ENCODE results near the gene ZSWIM4. TPM values are rescaled to one million over a fixed set of nuclear protein-coding genes. Genes with fewer than 3 reads are reported as not detected.

The ZSWIM4 gene
- total and polyA plus RNA-seq, 2 of the 13 experiments (the other 11 are each of a cell fraction or from before 2014, with no cell fraction given): 0.33 to 0.86 TPM

GRCh38 chr19:13865571-13866462 lies 70.6 kb downstream of the ZSWIM4 start:
- Histone ChIP-seq H3K9me3 (ENCODE audit: low read length) (no peaks in the 10 kb centered on the region), H3K4me3 (replicated peaks in 1 of 3; ENCODE audit: insufficient read depth in 1 of 3, low read depth in 2 of 3, low read length in 3 of 3) (peak overlapping the region; percentile 69 to 71 (median 70)), H3K36me3 (replicated peaks in 1 of 2; ENCODE audit: control insufficient read depth in 1 of 2, insufficient read depth in 2 of 2, low read length in 2 of 2) (no peaks in the 10 kb centered on the region), H3K79me2 (ENCODE audit: insufficient read depth, low read length) (no peaks in the 10 kb centered on the region), H3K27ac (ENCODE audit: extremely low read length, insufficient read depth, low read length) (no peak overlapping the region), H2AFZ (ENCODE audit: low read length) (no peak overlapping the region), H3K27me3 (ENCODE audit: control insufficient read depth in 1 of 2, insufficient read depth in 2 of 2, low read length in 2 of 2) (peaks cover 0 to 9% of the 10 kb centered on the region in 2 experiments; a peak in 1 of 5 replicates), H4K20me1 (ENCODE audit: insufficient read depth, low read length) (no peaks in the 10 kb centered on the region), H3K4me2 (ENCODE audit: low read depth, low read length) (peak overlapping the region; percentile 70), H3K4me1 (ENCODE audit: insufficient read depth, low read length) (peaks cover 34% of the 10 kb centered on the region), H3K9ac (ENCODE audit: insufficient read depth, low read depth, low read length) (peak overlapping the region; percentile 49; the same call in 1 of the 2 replicates)
- CTCF ChIA-PET (ENCODE audit: low intra/inter-chr PET ratio, low total read pairs): no interaction called here
- ATAC-seq (no peak), FAIRE-seq (no peak), DNase-seq (ENCODE audit: low spot score) (no peak)
- no TSS peak for BruUV-seq (replicated peaks)
- POLR2A ChIA-PET: interaction anchor here (1.0 kb wide), 1 partner anchor 7 kb away, joined by 3 read pairs; no protein-coding TSS in a partner anchor
- intact Hi-C loops (cut with micrococcal nuclease; ENCODE audit: unreplicated experiment): no loop called here
- 11% methylated on average over 16 of the region's 82 CpGs for WGBS (ENCODE audit: low lambda C conversion rate)
- in situ Hi-C loops (cut with HindIII; ENCODE audit: extremely low pct_ligation_motif_present, low pct_unique_long_range_greater_than_20kb): no loop called here
- TF ChIP-seq NPAS2 (CRISPR knock-in tag; IDR thresholded peaks at IDR 0.05; ENCODE audit: borderline replicate concordance): no peak
- TF ChIP-seq, protein P1, sequence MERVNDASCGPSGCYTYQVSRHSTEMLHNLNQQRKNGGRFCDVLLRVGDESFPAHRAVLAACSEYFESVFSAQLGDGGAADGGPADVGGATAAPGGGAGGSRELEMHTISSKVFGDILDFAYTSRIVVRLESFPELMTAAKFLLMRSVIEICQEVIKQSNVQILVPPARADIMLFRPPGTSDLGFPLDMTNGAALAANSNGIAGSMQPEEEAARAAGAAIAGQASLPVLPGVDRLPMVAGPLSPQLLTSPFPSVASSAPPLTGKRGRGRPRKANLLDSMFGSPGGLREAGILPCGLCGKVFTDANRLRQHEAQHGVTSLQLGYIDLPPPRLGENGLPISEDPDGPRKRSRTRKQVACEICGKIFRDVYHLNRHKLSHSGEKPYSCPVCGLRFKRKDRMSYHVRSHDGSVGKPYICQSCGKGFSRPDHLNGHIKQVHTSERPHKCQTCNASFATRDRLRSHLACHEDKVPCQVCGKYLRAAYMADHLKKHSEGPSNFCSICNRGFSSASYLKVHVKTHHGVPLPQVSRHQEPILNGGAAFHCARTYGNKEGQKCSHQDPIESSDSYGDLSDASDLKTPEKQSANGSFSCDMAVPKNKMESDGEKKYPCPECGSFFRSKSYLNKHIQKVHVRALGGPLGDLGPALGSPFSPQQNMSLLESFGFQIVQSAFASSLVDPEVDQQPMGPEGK (CRISPR knock-in tag; IDR thresholded peaks at IDR 0.05): peak; percentile 38; the same call in 1 of the 2 replicates
- TF ChIP-seq HNRNPLL (IDR thresholded peaks at IDR 0.05; ENCODE audit: low read depth, low read length, poor library complexity, severe bottlenecking): peak; percentile 32
- TF ChIP-seq ZNF333 (CRISPR knock-in tag; IDR thresholded peaks at IDR 0.05; ENCODE audit: borderline replicate concordance): no peak
- peak; percentile 26; the same call in 1 of the 2 replicates for TF ChIP-seq GABPB1 (CRISPR knock-in tag; IDR thresholded peaks at IDR 0.05)
- TF ChIP-seq POLR2AphosphoS5 (IDR thresholded peaks at IDR 0.05; ENCODE audit: low read depth, low read length): no peak
- no peak for TF ChIP-seq NFIC (IDR thresholded peaks at IDR 0.05; ENCODE audit: low read length)
- peak; percentile 5 for TF ChIP-seq YY1 (IDR thresholded peaks at IDR 0.05; ENCODE audit: insufficient read depth, insufficient replicate concordance, low read depth, low read length)
- 0 out of 2 replicates have a peak, but pooled peaks have one; percentile 18 for TF ChIP-seq ZBTB38 (CRISPR knock-in tag; IDR thresholded peaks at IDR 0.05)
- TF ChIP-seq, protein P2, sequence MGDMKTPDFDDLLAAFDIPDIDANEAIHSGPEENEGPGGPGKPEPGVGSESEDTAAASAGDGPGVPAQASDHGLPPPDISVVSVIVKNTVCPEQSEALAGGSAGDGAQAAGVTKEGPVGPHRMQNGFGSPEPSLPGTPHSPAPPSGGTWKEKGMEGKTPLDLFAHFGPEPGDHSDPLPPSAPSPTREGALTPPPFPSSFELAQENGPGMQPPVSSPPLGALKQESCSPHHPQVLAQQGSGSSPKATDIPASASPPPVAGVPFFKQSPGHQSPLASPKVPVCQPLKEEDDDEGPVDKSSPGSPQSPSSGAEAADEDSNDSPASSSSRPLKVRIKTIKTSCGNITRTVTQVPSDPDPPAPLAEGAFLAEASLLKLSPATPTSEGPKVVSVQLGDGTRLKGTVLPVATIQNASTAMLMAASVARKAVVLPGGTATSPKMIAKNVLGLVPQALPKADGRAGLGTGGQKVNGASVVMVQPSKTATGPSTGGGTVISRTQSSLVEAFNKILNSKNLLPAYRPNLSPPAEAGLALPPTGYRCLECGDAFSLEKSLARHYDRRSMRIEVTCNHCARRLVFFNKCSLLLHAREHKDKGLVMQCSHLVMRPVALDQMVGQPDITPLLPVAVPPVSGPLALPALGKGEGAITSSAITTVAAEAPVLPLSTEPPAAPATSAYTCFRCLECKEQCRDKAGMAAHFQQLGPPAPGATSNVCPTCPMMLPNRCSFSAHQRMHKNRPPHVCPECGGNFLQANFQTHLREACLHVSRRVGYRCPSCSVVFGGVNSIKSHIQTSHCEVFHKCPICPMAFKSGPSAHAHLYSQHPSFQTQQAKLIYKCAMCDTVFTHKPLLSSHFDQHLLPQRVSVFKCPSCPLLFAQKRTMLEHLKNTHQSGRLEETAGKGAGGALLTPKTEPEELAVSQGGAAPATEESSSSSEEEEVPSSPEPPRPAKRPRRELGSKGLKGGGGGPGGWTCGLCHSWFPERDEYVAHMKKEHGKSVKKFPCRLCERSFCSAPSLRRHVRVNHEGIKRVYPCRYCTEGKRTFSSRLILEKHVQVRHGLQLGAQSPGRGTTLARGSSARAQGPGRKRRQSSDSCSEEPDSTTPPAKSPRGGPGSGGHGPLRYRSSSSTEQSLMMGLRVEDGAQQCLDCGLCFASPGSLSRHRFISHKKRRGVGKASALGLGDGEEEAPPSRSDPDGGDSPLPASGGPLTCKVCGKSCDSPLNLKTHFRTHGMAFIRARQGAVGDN (CRISPR knock-in tag; IDR thresholded peaks at IDR 0.05): peak; percentile 63
- no peak for TF ChIP-seq ZNF343 (CRISPR knock-in tag; IDR thresholded peaks at IDR 0.05)
- TF ChIP-seq SAP130 (CRISPR knock-in tag; IDR thresholded peaks at IDR 0.05; ENCODE audit: low read depth): peak; percentile 33; the same call in 1 of the 2 replicates
- TF ChIP-seq NR2F2 (IDR thresholded peaks at IDR 0.05; ENCODE audit: borderline replicate concordance, low read depth): no peak
- TF ChIP-seq RBM22 (optimal IDR thresholded peaks at IDR 0.05; ENCODE audit: low read length): no peak
- TF ChIP-seq ZFX (CRISPR knock-in tag; IDR thresholded peaks at IDR 0.05; ENCODE audit: low read depth): peak; percentile 57; the same call in 1 of the 2 replicates
- TF ChIP-seq, protein P3, sequence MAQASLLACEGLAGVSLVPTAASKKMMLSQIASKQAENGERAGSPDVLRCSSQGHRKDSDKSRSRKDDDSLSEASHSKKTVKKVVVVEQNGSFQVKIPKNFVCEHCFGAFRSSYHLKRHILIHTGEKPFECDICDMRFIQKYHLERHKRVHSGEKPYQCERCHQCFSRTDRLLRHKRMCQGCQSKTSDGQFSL (CRISPR knock-in tag; IDR thresholded peaks at IDR 0.05): peak; percentile 59; the same call in 1 of the 2 replicates
- peak; percentile 54; the same call in 1 of the 2 replicates for TF ChIP-seq ZFY (CRISPR knock-in tag; IDR thresholded peaks at IDR 0.05)
